IgD-negative memory B cell (primary cell): ENCODE measurements around the gene ATP11A. TPM values are rescaled to one million over a fixed set of nuclear protein-coding genes. Genes with fewer than 3 reads are reported as not detected.
"Not testable (repeated sequence)": the region's sequence is repeated elsewhere in the genome, so short reads cannot be mapped to it uniquely, and the experiment has no call there.

ENCODE experiments used
- H3K27ac Mint-ChIP-seq, 3 donors: one replicate each; pipeline ENCODE4 v1.8.0; 2020 to 2022; ENCODE audit warnings: mild to moderate bottlenecking in 3 of 3, mixed read lengths in 3 of 3, moderate library complexity in 1 of 3
- H3K27me3 Mint-ChIP-seq: one replicate; pipeline ENCODE4 v1.8.0; 2021; ENCODE audit warnings: mixed read lengths
- H3K36me3 Mint-ChIP-seq: one replicate; pipeline ENCODE4 v1.8.0; 2020; ENCODE audit warnings: mild to moderate bottlenecking, mixed read lengths
- H3K4me1 Mint-ChIP-seq, 3 donors: one replicate each; pipeline ENCODE4 v1.8.0; 2020 to 2022; ENCODE audit warnings: mixed read lengths in 3 of 3, mild to moderate bottlenecking in 1 of 3
- H3K4me3 Mint-ChIP-seq, 4 donors: one replicate each; pipeline ENCODE4 v1.8.0; 2020 to 2022; ENCODE audit warnings: mild to moderate bottlenecking in 4 of 4, mixed read lengths in 4 of 4, moderate library complexity in 3 of 4
- H3K9me3 Mint-ChIP-seq, 3 donors: one replicate each; pipeline ENCODE4 v1.8.0; 2020 to 2021; ENCODE audit warnings: mixed read lengths in 3 of 3, mild to moderate bottlenecking in 1 of 3
- polyA plus RNA-seq: library from polyadenylated mRNA; unstranded; fragments of 300-500 nt; fragmentation: Illumina TruSeq; gene quantifications from one replicate; pipeline ENCODE4 v1.2.3, GENCODE V29; 2021

ATP11A gene
- polyA plus RNA-seq, 1 donor from 2014 or later, result 2.9 TPM

GRCh38 chr13:112838038-112838841, 148.4 kb downstream of the ATP11A start:
- Mint-ChIP-seq H3K27ac (no peak overlapping the region), H3K4me3 (no peak overlapping the region), H3K9me3 (no peaks in the 10 kb centered on the region), H3K27me3 (no peaks in the 10 kb centered on the region), H3K4me1 (peaks cover 0 to 4% (median 0%) of the 10 kb centered on the region in 3 donors), H3K36me3 (peaks cover 5% of the 10 kb centered on the region)

- H3K4me3 Mint-ChIP-seq, result no peak overlapping the region
- peaks cover 7% of the 10 kb centered on the region for H3K36me3 Mint-ChIP-seq
- no peaks in the 10 kb centered on the region for H3K9me3 Mint-ChIP-seq
Measured at GRCh38 chr13:112838842-112839117, 148.9 kb downstream of the ATP11A start.

GRCh38 chr13:112839356-112840105, 149.7 kb downstream of the ATP11A start:
- H3K27ac Mint-ChIP-seq, result no peak overlapping the region
- H3K36me3 Mint-ChIP-seq, result peaks cover 7% of the 10 kb centered on the region
- H3K4me1 Mint-ChIP-seq, result peaks cover 0 to 6% (median 0%) of the 10 kb centered on the region in 3 donors
- H3K9me3 Mint-ChIP-seq, result no peaks in the 10 kb centered on the region
- no peak overlapping the region for H3K4me3 Mint-ChIP-seq
- no peaks in the 10 kb centered on the region for H3K27me3 Mint-ChIP-seq

More at GRCh38 chr13:112838842-112839117, 148.9 kb downstream of the ATP11A start:
- peaks cover 0 to 4% (median 0%) of the 10 kb centered on the region in 3 donors for H3K4me1 Mint-ChIP-seq
- H3K27ac Mint-ChIP-seq, result no peak overlapping the region
- no peaks in the 10 kb centered on the region for H3K27me3 Mint-ChIP-seq

- peaks cover 0 to 6% (median 0%) of the 10 kb centered on the region in 3 donors for H3K4me1 Mint-ChIP-seq
- H3K27me3 Mint-ChIP-seq, result no peaks in the 10 kb centered on the region
- H3K27ac Mint-ChIP-seq, result no peak overlapping the region
- H3K9me3 Mint-ChIP-seq, result no peaks in the 10 kb centered on the region
- H3K4me3 Mint-ChIP-seq, result no peak overlapping the region
- H3K36me3 Mint-ChIP-seq, result peaks cover 5% of the 10 kb centered on the region
Measured at GRCh38 chr13:112840472-112841302, 150.8 kb downstream of the ATP11A start.

- H3K9me3 Mint-ChIP-seq, H3K4me1 Mint-ChIP-seq, H3K27ac Mint-ChIP-seq, H3K4me3 Mint-ChIP-seq, H3K27me3 Mint-ChIP-seq, H3K36me3 Mint-ChIP-seq: not testable (repeated sequence)
Measured at GRCh38 chr13:112841303-112842015, 151.6 kb downstream of the ATP11A start.

GRCh38 chr13:112842343-112842856, 152.6 kb downstream of the ATP11A start:
- Mint-ChIP-seq H3K27me3 (no peaks in the 10 kb centered on the region), H3K9me3 (no peaks in the 10 kb centered on the region), H3K4me1 (peaks cover 0 to 6% (median 0%) of the 10 kb centered on the region in 3 donors), H3K27ac (no peak overlapping the region), H3K4me3 (no peak overlapping the region), H3K36me3 (peaks cover 5% of the 10 kb centered on the region)

GRCh38 chr13:112842931-112843391, 153.1 kb downstream of the ATP11A start:
- Mint-ChIP-seq H3K27ac (peak overlapping the region in 1 of 3 donors; percentile 92), H3K36me3 (peaks cover 3% of the 10 kb centered on the region), H3K9me3 (no peaks in the 10 kb centered on the region), H3K27me3 (no peaks in the 10 kb centered on the region), H3K4me3 (no peak overlapping the region), H3K4me1 (peaks cover 0 to 6% (median 0%) of the 10 kb centered on the region in 3 donors)

GRCh38 chr13:112843392-112844111, 153.7 kb downstream of the ATP11A start:
- no peak overlapping the region for H3K4me3 Mint-ChIP-seq
- H3K4me1 Mint-ChIP-seq, result peaks cover 0 to 6% (median 0%) of the 10 kb centered on the region in 3 donors
- H3K36me3 Mint-ChIP-seq, result peaks cover 3% of the 10 kb centered on the region
- H3K27ac Mint-ChIP-seq, result peak overlapping the region in 1 of 3 donors; percentile 92
- H3K27me3 Mint-ChIP-seq, result no peaks in the 10 kb centered on the region
- no peaks in the 10 kb centered on the region for H3K9me3 Mint-ChIP-seq

- Mint-ChIP-seq H3K4me1 (peaks cover 0 to 6% (median 0%) of the 10 kb centered on the region in 3 donors), H3K9me3 (no peaks in the 10 kb centered on the region), H3K27me3 (no peaks in the 10 kb centered on the region), H3K27ac (no peak overlapping the region), H3K4me3 (no peak overlapping the region), H3K36me3 (peaks cover 5% of the 10 kb centered on the region)
Measured at GRCh38 chr13:112844411-112844810, 154.6 kb downstream of the ATP11A start.

- no peaks in the 10 kb centered on the region for H3K27me3 Mint-ChIP-seq
- H3K4me1 Mint-ChIP-seq, result peaks cover 0 to 6% (median 0%) of the 10 kb centered on the region in 3 donors
- no peak overlapping the region for H3K4me3 Mint-ChIP-seq
- H3K27ac Mint-ChIP-seq, result no peak overlapping the region
- H3K36me3 Mint-ChIP-seq, result peaks cover 6% of the 10 kb centered on the region
- H3K9me3 Mint-ChIP-seq, result no peaks in the 10 kb centered on the region
Measured at GRCh38 chr13:112844879-112845278, 155.0 kb downstream of the ATP11A start.

GRCh38 chr13:112845511-112846144, 155.8 kb downstream of the ATP11A start:
- H3K27ac Mint-ChIP-seq, result no peak overlapping the region
- H3K4me3 Mint-ChIP-seq, result no peak overlapping the region
- H3K9me3 Mint-ChIP-seq, result no peaks in the 10 kb centered on the region
- H3K27me3 Mint-ChIP-seq, result no peaks in the 10 kb centered on the region
- H3K36me3 Mint-ChIP-seq, result peaks cover 7% of the 10 kb centered on the region
- H3K4me1 Mint-ChIP-seq, result peaks cover 0 to 8% (median 0%) of the 10 kb centered on the region in 3 donors

GRCh38 chr13:112846411-112847115, 156.7 kb downstream of the ATP11A start:
- H3K4me3 Mint-ChIP-seq, result peak overlapping the region in 1 of 4 donors; percentile 41
- no peaks in the 10 kb centered on the region for H3K27me3 Mint-ChIP-seq
- H3K27ac Mint-ChIP-seq, result no peak overlapping the region
- peaks cover 7% of the 10 kb centered on the region for H3K36me3 Mint-ChIP-seq
- peaks cover 0 to 8% (median 0%) of the 10 kb centered on the region in 3 donors for H3K4me1 Mint-ChIP-seq
- no peaks in the 10 kb centered on the region for H3K9me3 Mint-ChIP-seq

GRCh38 chr13:112849500-112849899, 159.7 kb downstream of the ATP11A start:
- H3K27ac Mint-ChIP-seq, result no peak overlapping the region
- H3K36me3 Mint-ChIP-seq, result peaks cover 6% of the 10 kb centered on the region
- no peaks in the 10 kb centered on the region for H3K9me3 Mint-ChIP-seq
- H3K4me3 Mint-ChIP-seq, result no peak overlapping the region
- H3K4me1 Mint-ChIP-seq, result peaks cover 0 to 2% (median 0%) of the 10 kb centered on the region in 3 donors
- no peaks in the 10 kb centered on the region for H3K27me3 Mint-ChIP-seq
